Measurements from ENCODE around the gene TMEM273.

Gene TMEM273

DNA sequence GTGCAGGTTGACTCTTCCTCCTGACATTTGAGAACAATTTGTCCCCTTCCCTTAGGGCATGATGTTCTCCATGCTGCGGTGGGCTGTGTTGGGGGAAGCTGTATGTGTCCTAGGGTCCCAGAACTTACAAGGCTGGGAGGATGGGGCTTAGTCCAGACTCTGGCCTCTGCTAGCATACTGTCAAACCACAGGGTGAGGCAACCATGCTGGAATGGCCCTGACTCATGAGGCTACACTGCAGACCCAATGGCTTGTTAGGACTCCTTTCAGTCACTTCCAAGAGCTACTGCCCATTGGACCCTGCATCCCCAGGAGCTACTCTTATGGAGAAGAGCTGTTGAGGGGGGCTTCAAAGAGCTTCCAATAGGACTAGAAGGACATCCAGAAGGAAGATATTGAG, 34.2 kb downstream of the TMEM273 start:
- no peak for ATAC-seq
- TF ChIP-seq ARNTL (CRISPR knock-in tag; IDR thresholded peaks at IDR 0.05; ENCODE audit: borderline replicate concordance, low read depth) (no peak), GLIS3 (CRISPR knock-in tag; IDR thresholded peaks at IDR 0.05) (no peak), TOX (CRISPR knock-in tag; IDR thresholded peaks at IDR 0.05; ENCODE audit: borderline replicate concordance) (no peak), ZFP30 (CRISPR knock-in tag; IDR thresholded peaks at IDR 0.05) (no peak)
- TF ChIP-seq, protein P1, sequence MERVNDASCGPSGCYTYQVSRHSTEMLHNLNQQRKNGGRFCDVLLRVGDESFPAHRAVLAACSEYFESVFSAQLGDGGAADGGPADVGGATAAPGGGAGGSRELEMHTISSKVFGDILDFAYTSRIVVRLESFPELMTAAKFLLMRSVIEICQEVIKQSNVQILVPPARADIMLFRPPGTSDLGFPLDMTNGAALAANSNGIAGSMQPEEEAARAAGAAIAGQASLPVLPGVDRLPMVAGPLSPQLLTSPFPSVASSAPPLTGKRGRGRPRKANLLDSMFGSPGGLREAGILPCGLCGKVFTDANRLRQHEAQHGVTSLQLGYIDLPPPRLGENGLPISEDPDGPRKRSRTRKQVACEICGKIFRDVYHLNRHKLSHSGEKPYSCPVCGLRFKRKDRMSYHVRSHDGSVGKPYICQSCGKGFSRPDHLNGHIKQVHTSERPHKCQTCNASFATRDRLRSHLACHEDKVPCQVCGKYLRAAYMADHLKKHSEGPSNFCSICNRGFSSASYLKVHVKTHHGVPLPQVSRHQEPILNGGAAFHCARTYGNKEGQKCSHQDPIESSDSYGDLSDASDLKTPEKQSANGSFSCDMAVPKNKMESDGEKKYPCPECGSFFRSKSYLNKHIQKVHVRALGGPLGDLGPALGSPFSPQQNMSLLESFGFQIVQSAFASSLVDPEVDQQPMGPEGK (CRISPR knock-in tag; IDR thresholded peaks at IDR 0.05; ENCODE audit: borderline replicate concordance): no peak
- TF ChIP-seq, protein P2, sequence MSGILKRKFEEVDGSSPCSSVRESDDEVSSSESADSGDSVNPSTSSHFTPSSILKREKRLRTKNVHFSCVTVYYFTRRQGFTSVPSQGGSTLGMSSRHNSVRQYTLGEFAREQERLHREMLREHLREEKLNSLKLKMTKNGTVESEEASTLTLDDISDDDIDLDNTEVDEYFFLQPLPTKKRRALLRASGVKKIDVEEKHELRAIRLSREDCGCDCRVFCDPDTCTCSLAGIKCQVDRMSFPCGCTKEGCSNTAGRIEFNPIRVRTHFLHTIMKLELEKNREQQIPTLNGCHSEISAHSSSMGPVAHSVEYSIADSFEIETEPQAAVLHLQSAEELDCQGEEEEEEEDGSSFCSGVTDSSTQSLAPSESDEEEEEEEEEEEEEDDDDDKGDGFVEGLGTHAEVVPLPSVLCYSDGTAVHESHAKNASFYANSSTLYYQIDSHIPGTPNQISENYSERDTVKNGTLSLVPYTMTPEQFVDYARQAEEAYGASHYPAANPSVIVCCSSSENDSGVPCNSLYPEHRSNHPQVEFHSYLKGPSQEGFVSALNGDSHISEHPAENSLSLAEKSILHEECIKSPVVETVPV (CRISPR knock-in tag; IDR thresholded peaks at IDR 0.05): no peak

- no peak for ATAC-seq
- TF ChIP-seq CREB5 (CRISPR knock-in tag; IDR thresholded peaks at IDR 0.05; ENCODE audit: low read depth): no peak
- no peak for TF ChIP-seq ISL1 (CRISPR knock-in tag; IDR thresholded peaks at IDR 0.05)
- no peak for TF ChIP-seq GLIS3 (CRISPR knock-in tag; IDR thresholded peaks at IDR 0.05)
- TF ChIP-seq, protein P1 (CRISPR knock-in tag; IDR thresholded peaks at IDR 0.05; ENCODE audit: borderline replicate concordance): no peak
- no peak for TF ChIP-seq RARB (CRISPR knock-in tag; IDR thresholded peaks at IDR 0.05)
- TF ChIP-seq BACH2 (CRISPR knock-in tag; IDR thresholded peaks at IDR 0.05; ENCODE audit: borderline replicate concordance): no peak
- no peak for TF ChIP-seq ESRRG (CRISPR knock-in tag; IDR thresholded peaks at IDR 0.05)
- no peak for TF ChIP-seq OSR1 (CRISPR knock-in tag; IDR thresholded peaks at IDR 0.05)
- no peak for TF ChIP-seq ARNTL (CRISPR knock-in tag; IDR thresholded peaks at IDR 0.05; ENCODE audit: borderline replicate concordance, low read depth)
- TF ChIP-seq, protein P3, sequence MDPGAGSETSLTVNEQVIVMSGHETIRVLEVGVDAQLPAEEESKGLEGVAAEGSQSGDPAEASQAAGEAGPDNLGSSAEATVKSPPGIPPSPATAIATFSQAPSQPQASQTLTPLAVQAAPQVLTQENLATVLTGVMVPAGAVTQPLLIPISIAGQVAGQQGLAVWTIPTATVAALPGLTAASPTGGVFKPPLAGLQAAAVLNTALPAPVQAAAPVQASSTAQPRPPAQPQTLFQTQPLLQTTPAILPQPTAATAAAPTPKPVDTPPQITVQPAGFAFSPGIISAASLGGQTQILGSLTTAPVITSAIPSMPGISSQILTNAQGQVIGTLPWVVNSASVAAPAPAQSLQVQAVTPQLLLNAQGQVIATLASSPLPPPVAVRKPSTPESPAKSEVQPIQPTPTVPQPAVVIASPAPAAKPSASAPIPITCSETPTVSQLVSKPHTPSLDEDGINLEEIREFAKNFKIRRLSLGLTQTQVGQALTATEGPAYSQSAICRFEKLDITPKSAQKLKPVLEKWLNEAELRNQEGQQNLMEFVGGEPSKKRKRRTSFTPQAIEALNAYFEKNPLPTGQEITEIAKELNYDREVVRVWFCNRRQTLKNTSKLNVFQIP (CRISPR knock-in tag; IDR thresholded peaks at IDR 0.05; ENCODE audit: borderline replicate concordance, low read depth): no peak
- TF ChIP-seq ZNF565 (CRISPR knock-in tag; conservative IDR thresholded peaks at IDR 0.05; ENCODE audit: low read depth): no peak
- no peak for TF ChIP-seq ZNF8 (CRISPR knock-in tag; IDR thresholded peaks at IDR 0.05)
- TF ChIP-seq TOX (CRISPR knock-in tag; IDR thresholded peaks at IDR 0.05; ENCODE audit: borderline replicate concordance): no peak
- no peak for TF ChIP-seq CSDC2 (CRISPR knock-in tag; IDR thresholded peaks at IDR 0.05)
- no peak for TF ChIP-seq TSHZ2 (CRISPR knock-in tag; IDR thresholded peaks at IDR 0.05)
- no peak for TF ChIP-seq TCF4 (CRISPR knock-in tag; IDR thresholded peaks at IDR 0.05; ENCODE audit: borderline replicate concordance)
These were observed 35.1 kb downstream of the TMEM273 start for GRCh38 chr10:49153115-49153514.

DNA sequence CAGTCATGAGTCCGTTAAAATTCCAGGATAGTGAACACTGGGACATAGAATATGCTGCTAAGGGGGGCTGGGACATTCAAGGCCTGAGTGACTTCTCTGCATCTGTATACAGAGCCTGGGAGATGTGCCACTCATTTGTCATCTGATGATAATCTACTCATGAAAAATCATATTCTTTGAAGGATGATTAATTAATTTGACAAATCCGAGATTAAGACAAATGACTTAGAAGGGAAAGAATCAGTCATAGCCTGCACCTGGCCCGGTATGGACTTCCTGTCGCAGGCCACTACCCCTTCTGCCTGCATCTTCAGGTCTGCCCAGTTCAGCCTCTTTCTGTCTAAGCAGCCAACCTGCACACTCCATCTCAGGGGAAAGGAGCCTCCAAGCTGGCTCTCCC, 35.5 kb downstream of the TMEM273 start:
- no peak for TF ChIP-seq ESRRG (CRISPR knock-in tag; IDR thresholded peaks at IDR 0.05)
- ATAC-seq: no peak

All from SK-N-SH treated with all-trans-retinoic acid at 6 μM for 48 hours (cell line).